Stimulated activated effector memory CD8-positive, alpha-beta T cell treated with anti-CD3 and anti-CD28 coated beads, Interleukin-12 subunit alpha, Interleukin-12 subunit beta, amount 100 ng/mL, for 72 hours (primary cell): ENCODE measurements around the gene LIMD2.

Experiments used
- ATAC-seq: fragments of 150-1000 bp; cut with Tn5 transposase; 2 replicates; pipeline ENCODE4 v1.10.0; 2021
- DNase-seq, 2 donors: peaks; one replicate each; pipeline ENCODE4 v3.0.0; 2021 to 2022; ENCODE audit warnings: low spot score in 2 of 2
- H3K27ac Mint-ChIP-seq: one replicate; pipeline ENCODE4 v1.8.0; 2022; ENCODE audit warnings: mild to moderate bottlenecking, mixed read lengths
- H3K36me3 Mint-ChIP-seq: one replicate; pipeline ENCODE4 v1.8.0; 2022; ENCODE audit warnings: mild to moderate bottlenecking, mixed read lengths
- H3K4me1 Mint-ChIP-seq: one replicate; pipeline ENCODE4 v1.8.0; 2022; ENCODE audit warnings: mixed read lengths
- H3K4me3 Mint-ChIP-seq: one replicate; pipeline ENCODE4 v1.8.0; 2022; ENCODE audit warnings: mild to moderate bottlenecking, mixed read lengths
- H3K9me3 Mint-ChIP-seq: one replicate; pipeline ENCODE4 v1.8.0; 2022; ENCODE audit warnings: mixed read lengths

Gene LIMD2

GRCh38 chr17:63694950-63695773, 4.8 kb downstream of the LIMD2 start:
- Mint-ChIP-seq H3K36me3 (peaks cover 84% of the 10 kb centered on the region), H3K4me1 (peaks cover 61% of the 10 kb centered on the region)
- no peak for DNase-seq

GRCh38 chr17:63694229-63694949, 5.5 kb downstream of the LIMD2 start:
- H3K4me3 Mint-ChIP-seq: peak overlapping the region; percentile 93
- H3K4me1 Mint-ChIP-seq: peaks cover 61% of the 10 kb centered on the region
- peaks cover 89% of the 10 kb centered on the region for H3K36me3 Mint-ChIP-seq

More at GRCh38 chr17:63694950-63695773, 4.8 kb downstream of the LIMD2 start:
- Mint-ChIP-seq H3K27ac (peak overlapping the region; percentile 94), H3K9me3 (no peaks in the 10 kb centered on the region), H3K4me3 (peak overlapping the region; percentile 93)
- ATAC-seq: no peak

GRCh38 chr17:63693411-63694113, 6.4 kb downstream of the LIMD2 start:
- Mint-ChIP-seq H3K4me1 (peaks cover 65% of the 10 kb centered on the region), H3K4me3 (no peak overlapping the region), H3K9me3 (no peaks in the 10 kb centered on the region), H3K36me3 (peaks cover 89% of the 10 kb centered on the region), H3K27ac (peak overlapping the region; percentile 94)
- DNase-seq (no peak), ATAC-seq (no peak)

More at GRCh38 chr17:63694229-63694949, 5.5 kb downstream of the LIMD2 start:
- H3K9me3 Mint-ChIP-seq: no peaks in the 10 kb centered on the region
- peak overlapping the region; percentile 94 for H3K27ac Mint-ChIP-seq
- DNase-seq: peak in 1 of 2 donors; percentile 53
- ATAC-seq: no peak

- no peak overlapping the region for H3K4me3 Mint-ChIP-seq
- peaks cover 88% of the 10 kb centered on the region for H3K36me3 Mint-ChIP-seq
- no peaks in the 10 kb centered on the region for H3K9me3 Mint-ChIP-seq
- ATAC-seq: no peak
- peak overlapping the region; percentile 94 for H3K27ac Mint-ChIP-seq
- peaks cover 60% of the 10 kb centered on the region for H3K4me1 Mint-ChIP-seq
- DNase-seq: no peak
These were observed 7.6 kb downstream of the LIMD2 start for GRCh38 chr17:63692195-63692816.

- DNase-seq (no peak), ATAC-seq (no peak)
- Mint-ChIP-seq H3K27ac (peak overlapping the region; percentile 65), H3K36me3 (peaks cover 78% of the 10 kb centered on the region), H3K9me3 (no peaks in the 10 kb centered on the region), H3K4me3 (no peak overlapping the region), H3K4me1 (peaks cover 41% of the 10 kb centered on the region)
These were observed 10.4 kb downstream of the LIMD2 start for GRCh38 chr17:63689479-63689878.

GRCh38 chr17:63688396-63689020, 11.4 kb downstream of the LIMD2 start:
- H3K27ac Mint-ChIP-seq: peak overlapping the region; percentile 65
- H3K4me1 Mint-ChIP-seq: peaks cover 32% of the 10 kb centered on the region
- DNase-seq (no peak), ATAC-seq (peak; percentile 82)
- H3K9me3 Mint-ChIP-seq: no peaks in the 10 kb centered on the region
- no peak overlapping the region for H3K4me3 Mint-ChIP-seq
- H3K36me3 Mint-ChIP-seq: peaks cover 78% of the 10 kb centered on the region

- H3K9me3 Mint-ChIP-seq: no peaks in the 10 kb centered on the region
- H3K4me3 Mint-ChIP-seq: no peak overlapping the region
- ATAC-seq: peak; percentile 74
- H3K4me1 Mint-ChIP-seq: peaks cover 21% of the 10 kb centered on the region
- DNase-seq: no peak
- peaks cover 83% of the 10 kb centered on the region for H3K36me3 Mint-ChIP-seq
- peak overlapping the region; percentile 88 for H3K27ac Mint-ChIP-seq
These were observed 13.7 kb downstream of the LIMD2 start for GRCh38 chr17:63686138-63686685.

GRCh38 chr17:63685578-63685977, 14.3 kb downstream of the LIMD2 start:
- DNase-seq (no peak), ATAC-seq (no peak)
- Mint-ChIP-seq H3K36me3 (peaks cover 83% of the 10 kb centered on the region), H3K4me3 (no peak overlapping the region), H3K9me3 (no peaks in the 10 kb centered on the region), H3K4me1 (peaks cover 21% of the 10 kb centered on the region), H3K27ac (peak overlapping the region; percentile 88)

GRCh38 chr17:63685041-63685440, 14.9 kb downstream of the LIMD2 start:
- Mint-ChIP-seq H3K27ac (peak overlapping the region; percentile 88), H3K4me3 (no peak overlapping the region), H3K36me3 (peaks cover 82% of the 10 kb centered on the region), H3K9me3 (no peaks in the 10 kb centered on the region), H3K4me1 (peaks cover 21% of the 10 kb centered on the region)
- no peak for DNase-seq
- no peak for ATAC-seq

GRCh38 chr17:63682981-63683380, 16.9 kb downstream of the LIMD2 start:
- Mint-ChIP-seq H3K9me3 (no peaks in the 10 kb centered on the region), H3K36me3 (peaks cover 72% of the 10 kb centered on the region), H3K4me3 (no peak overlapping the region), H3K27ac (peak overlapping the region; percentile 32), H3K4me1 (peaks cover 11% of the 10 kb centered on the region)
- no peak for ATAC-seq
- no peak for DNase-seq

GRCh38 chr17:63682441-63682840, 17.5 kb downstream of the LIMD2 start:
- H3K4me3 Mint-ChIP-seq: no peak overlapping the region
- H3K27ac Mint-ChIP-seq: peak overlapping the region; percentile 90
- H3K4me1 Mint-ChIP-seq: peaks cover 9% of the 10 kb centered on the region
- no peak for DNase-seq
- peaks cover 68% of the 10 kb centered on the region for H3K36me3 Mint-ChIP-seq
- no peaks in the 10 kb centered on the region for H3K9me3 Mint-ChIP-seq
- no peak for ATAC-seq

- peak overlapping the region; percentile 90 for H3K27ac Mint-ChIP-seq
- no peaks in the 10 kb centered on the region for H3K9me3 Mint-ChIP-seq
- peaks cover 9% of the 10 kb centered on the region for H3K4me1 Mint-ChIP-seq
- DNase-seq (no peak), ATAC-seq (no peak)
- no peak overlapping the region for H3K4me3 Mint-ChIP-seq
- peaks cover 59% of the 10 kb centered on the region for H3K36me3 Mint-ChIP-seq
These were observed 18.4 kb downstream of the LIMD2 start for GRCh38 chr17:63681530-63681929.

- Mint-ChIP-seq H3K9me3 (no peaks in the 10 kb centered on the region), H3K4me3 (no peak overlapping the region), H3K4me1 (peaks cover under 1% of the 10 kb centered on the region), H3K36me3 (peaks cover 50% of the 10 kb centered on the region), H3K27ac (peak overlapping the region; percentile 90)
- DNase-seq (no peak), ATAC-seq (no peak)
These were observed 19.2 kb downstream of the LIMD2 start for GRCh38 chr17:63680700-63681099.

GRCh38 chr17:63679214-63679613, 20.7 kb downstream of the LIMD2 start:
- no peaks in the 10 kb centered on the region for H3K9me3 Mint-ChIP-seq
- peaks cover 45% of the 10 kb centered on the region for H3K36me3 Mint-ChIP-seq
- DNase-seq (no peak), ATAC-seq (no peak)
- H3K27ac Mint-ChIP-seq: peak overlapping the region; percentile 90
- no peaks in the 10 kb centered on the region for H3K4me1 Mint-ChIP-seq
- H3K4me3 Mint-ChIP-seq: no peak overlapping the region
